IMR-90 (cell line): ENCODE data around the gene C12orf60. TPM values are rescaled to one million over a fixed set of nuclear protein-coding genes. Genes with fewer than 3 reads are reported as not detected.
A peak's percentile ranks its signal among the peaks of the same experiment; 100 is the strongest.

Source experiments
- ATAC-seq: fragments of 200-7000 bp; cut with Tn5 transposase; 2 replicates; pipeline ENCODE4 v1.9.1; 2020; ENCODE audit warnings: low read depth, mild to moderate bottlenecking, moderate library complexity
- BruUV-seq: library from RNA; stranded (reverse); fragments of 400-500 nt; replicated peaks from 2 replicates; lab custom pipeline; 2021; lab: Mats Ljungman, UMichigan
- CTCF ChIA-PET: fragments of 300-600 bp; formaldehyde crosslinking; extraction: SDS; loops from one replicate; lab custom pipeline; 2021; ENCODE audit warnings: antibody characterized with exemption; lab: Yijun Ruan, JAX
- POLR2A ChIA-PET: fragments of 300-600 bp; sonication (Branson Sonifier 250); formaldehyde crosslinking; loops from one replicate; lab custom pipeline; 2022; ENCODE audit warnings: antibody characterized with exemption; ENCODE audit not compliant: unreplicated experiment; lab: Charles Lee
- DNase-seq: peaks from one replicate; pipeline ENCODE4 v3.0.0; 2013
- H2AFZ ChIP-seq: replicated peaks from 2 replicates; pipeline ENCODE3; 2013; ENCODE audit warnings: low read length, mild to moderate bottlenecking; ENCODE audit not compliant: poor library complexity
- H2AK5ac ChIP-seq: 2 replicates; pipeline ENCODE4 v1.6.1; 2013; ENCODE audit warnings: low read depth, low read length, inconsistent platforms
- H2AK9ac ChIP-seq: replicated peaks from 2 replicates; pipeline ENCODE3; 2013; ENCODE audit warnings: mild to moderate bottlenecking, low read depth, low read length, moderate library complexity; ENCODE audit not compliant: poor library complexity
- H2BK120ac ChIP-seq: 2 replicates; pipeline ENCODE4 v1.6.1; 2013; ENCODE audit warnings: low read depth, low read length, inconsistent platforms
- H2BK15ac ChIP-seq: 3 replicates; pipeline ENCODE4 v1.6.1; 2013; ENCODE audit warnings: low read depth, low read length, inconsistent platforms
- H2BK20ac ChIP-seq: 2 replicates; pipeline ENCODE4 v1.6.1; 2013; ENCODE audit warnings: low read depth, mild to moderate bottlenecking, inconsistent platforms, low read length, moderate library complexity
- H2BK5ac ChIP-seq: 2 replicates; pipeline ENCODE4 v1.6.1; 2013; ENCODE audit warnings: mild to moderate bottlenecking, low read depth, low read length, inconsistent platforms; ENCODE audit not compliant: poor library complexity, severe bottlenecking
- H3K14ac ChIP-seq: replicated peaks from 2 replicates; pipeline ENCODE4 v1.6.1; 2013; ENCODE audit warnings: low read depth, low read length, inconsistent platforms
- H3K18ac ChIP-seq: 2 replicates; pipeline ENCODE4 v1.6.1; 2013; ENCODE audit warnings: low read depth, low read length, control low read depth
- H3K23ac ChIP-seq: 2 replicates; pipeline ENCODE4 v1.6.1; 2013; ENCODE audit warnings: low read depth, low read length, inconsistent platforms
- H3K27ac ChIP-seq: 2 replicates; pipeline ENCODE4 v1.5.1; 2013; ENCODE audit warnings: mild to moderate bottlenecking, control low read depth, low read length; ENCODE audit not compliant: insufficient read depth
- H3K27me3 ChIP-seq: 2 replicates; pipeline ENCODE4 v1.6.1; 2013; ENCODE audit warnings: low read length; ENCODE audit not compliant: control insufficient read depth, insufficient read depth
- H3K36me3 ChIP-seq: 2 replicates; pipeline ENCODE4 v1.6.1; 2013; ENCODE audit warnings: low read length, mixed read lengths; ENCODE audit not compliant: control insufficient read depth, insufficient read depth
- H3K4ac ChIP-seq: 2 replicates; pipeline ENCODE4 v1.6.1; 2013; ENCODE audit warnings: low read depth, low read length, inconsistent platforms
- H3K4me1 ChIP-seq: 2 replicates; pipeline ENCODE4 v1.6.1; 2013; ENCODE audit warnings: low read length, mixed read lengths; ENCODE audit not compliant: control insufficient read depth, insufficient read depth
- H3K4me2 ChIP-seq: 2 replicates; pipeline ENCODE4 v1.6.1; 2013; ENCODE audit warnings: low read depth, mild to moderate bottlenecking, control low read depth, low read length, moderate library complexity
- H3K4me3 ChIP-seq: 2 replicates; pipeline ENCODE4 v1.5.1; 2013; ENCODE audit warnings: low read depth, mild to moderate bottlenecking, control low read depth, low read length, moderate library complexity; ENCODE audit not compliant: insufficient read depth
- H3K56ac ChIP-seq: 2 replicates; pipeline ENCODE4 v1.6.1; 2013; ENCODE audit warnings: low read length, inconsistent platforms; ENCODE audit not compliant: insufficient read depth; ENCODE audit errors: extremely low read depth
- H3K79me1 ChIP-seq, 2 experiments: 2 replicates each; pipeline ENCODE4 v1.6.1; 2013; ENCODE audit warnings: low read length in 2 of 2, inconsistent platforms in 1 of 2, low read depth in 1 of 2
- H3K9ac ChIP-seq: 2 replicates; pipeline ENCODE4 v1.6.1; 2013; ENCODE audit warnings: low read depth, low read length, control low read depth
- H3K9me1 ChIP-seq: 2 replicates; pipeline ENCODE4 v1.6.1; 2013; ENCODE audit warnings: low read length, inconsistent platforms; ENCODE audit not compliant: insufficient read depth
- H3K9me3 ChIP-seq: 2 replicates; pipeline ENCODE4 v1.6.1; 2013; ENCODE audit warnings: low read length; ENCODE audit not compliant: control insufficient read depth, insufficient read depth
- H4K20me1 ChIP-seq: 2 replicates; pipeline ENCODE4 v1.6.1; 2013; ENCODE audit warnings: low read length, inconsistent platforms; ENCODE audit not compliant: insufficient read depth
- H4K5ac ChIP-seq: 2 replicates; pipeline ENCODE4 v1.6.1; 2013; ENCODE audit warnings: mild to moderate bottlenecking, low read depth, low read length, control low read depth
- H4K8ac ChIP-seq, 2 experiments: 2 replicates each; pipeline ENCODE4 v1.6.1; 2013; ENCODE audit warnings: low read depth in 2 of 2, low read length in 2 of 2, control low read depth in 1 of 2, inconsistent platforms in 1 of 2
- H4K91ac ChIP-seq: 2 replicates; pipeline ENCODE4 v1.6.1; 2013; ENCODE audit warnings: low read depth, low read length, inconsistent platforms; ENCODE audit not compliant: insufficient read depth
- BHLHE40 ChIP-seq: fragments of 150-350 bp; IDR thresholded peaks from 2 replicates; pipeline ENCODE4 v1.6.1; 2016; ENCODE audit warnings: mild to moderate bottlenecking, low read depth, low read length
- CEBPB ChIP-seq: IDR thresholded peaks from 2 replicates; pipeline ENCODE4 v1.6.1; 2012; ENCODE audit warnings: low read depth, low read length, improper control_type of control experiment
- CHD1 ChIP-seq: IDR thresholded peaks from 2 replicates; pipeline ENCODE4 v1.6.1; 2012; ENCODE audit warnings: low read depth, low read length, improper control_type of control experiment
- FOS ChIP-seq: fragments of 150-350 bp; IDR thresholded peaks from 2 replicates; pipeline ENCODE4 v1.6.1; 2016; ENCODE audit warnings: low read depth, low read length
- MAFK ChIP-seq: IDR thresholded peaks from 2 replicates; pipeline ENCODE4 v1.6.1; 2012; ENCODE audit warnings: low read depth, low read length, improper control_type of control experiment
- MAZ ChIP-seq: IDR thresholded peaks from 2 replicates; pipeline ENCODE4 v1.6.1; 2012; ENCODE audit warnings: low read depth, mild to moderate bottlenecking, low read length, improper control_type of control experiment, moderate library complexity, borderline replicate concordance
- MXI1 ChIP-seq: IDR thresholded peaks from 2 replicates; pipeline ENCODE4 v1.6.1; 2012; ENCODE audit warnings: low read depth, mild to moderate bottlenecking, low read length, moderate library complexity, borderline replicate concordance
- NFE2L2 ChIP-seq: fragments of 150-350 bp; IDR thresholded peaks from 2 replicates; pipeline ENCODE4 v1.6.1; 2016; ENCODE audit warnings: low read depth, mild to moderate bottlenecking, low read length
- POLR2A ChIP-seq: IDR thresholded peaks from 2 replicates; pipeline ENCODE4 v1.6.1; 2012; ENCODE audit warnings: mild to moderate bottlenecking, low read depth, low read length
- RAD21 ChIP-seq: IDR thresholded peaks from 2 replicates; pipeline ENCODE4 v1.6.1; 2012; ENCODE audit warnings: low read length, improper control_type of control experiment
- RCOR1 ChIP-seq: IDR thresholded peaks from 2 replicates; pipeline ENCODE4 v1.6.1; 2012; ENCODE audit warnings: mild to moderate bottlenecking, low read length, improper control_type of control experiment; ENCODE audit not compliant: insufficient replicate concordance
- RFX5 ChIP-seq: IDR thresholded peaks from 2 replicates; pipeline ENCODE4 v1.8.0; 2012; ENCODE audit warnings: low read depth, mild to moderate bottlenecking, low read length, moderate library complexity
- SMC3 ChIP-seq: fragments of 150-350 bp; IDR thresholded peaks from 2 replicates; pipeline ENCODE4 v1.6.1; 2016; ENCODE audit warnings: low read depth, mild to moderate bottlenecking, antibody characterized with exemption, low read length, moderate library complexity
- WGBS, 2 experiments: methylation state at CpG; one replicate each; pipeline versions ENCODE4 v1.1.5 to v1.1.7; 2013; ENCODE audit warnings: missing lambda C conversion rate in 2 of 2; ENCODE audit not compliant: insufficient read length in 1 of 2; ENCODE audit errors: extremely low coverage in 2 of 2; 5-methylcytosine and 5-hydroxymethylcytosine counted together
- dilution Hi-C: fragments of 300-500 bp; cut with HindIII; formaldehyde crosslinking; loops from one replicate; pipeline ENCODE4 v1.14.3; 2018; ENCODE audit warnings: low sequenced_read_pairs; ENCODE audit not compliant: unreplicated experiment
- in situ Hi-C: fragments of 300-500 bp; cut with MboI; formaldehyde crosslinking; loops from 3 replicates; pipeline ENCODE4 v1.14.3; 2019; ENCODE audit warnings: low sequenced_read_pairs, inconsistent platforms, mixed read lengths
- intact Hi-C: fragments of 100-400 bp; cut with micrococcal nuclease; formaldehyde crosslinking; loops from 2 replicates; pipeline ENCODE4 v1.10.0; 2022
- polyA plus RNA-seq, 3 experiments: library from polyadenylated mRNA; depleted of rRNA; stranded (reverse); fragments of >200 nt; gene quantifications; 2 replicates each; pipeline ENCODE4 v1.2.3, GENCODE V29; 2012; ENCODE audit warnings: low replicate concordance in 1 of 3
- total RNA-seq: library from RNA; depleted of rRNA; stranded (reverse); fragments of >200 nt; gene quantifications from 2 replicates; pipeline ENCODE4 v1.2.3, GENCODE V29; 2012
- TF ChIP-seq, protein P1 (sequence below): conservative IDR thresholded peaks from 2 replicates; pipeline ENCODE4 v1.5.1; 2012; ENCODE audit warnings: mild to moderate bottlenecking, low read depth, low read length, improper control_type of control experiment
- TF ChIP-seq, protein P2 (sequence below): fragments of 150-350 bp; IDR thresholded peaks from 2 replicates; pipeline ENCODE4 v1.6.1; 2016; ENCODE audit warnings: low read depth, mild to moderate bottlenecking, low read length, moderate library complexity, borderline replicate concordance

The C12orf60 gene
- total and polyA plus RNA-seq, 2 of the 4 experiments (the other 2 are of a cell fraction) = 1.1 TPM

GRCh38 chr12:14780859-14781258 lies 22.6 kb upstream of the C12orf60 start:
- peak overlapping the region; percentile 79 for H2AFZ ChIP-seq
- H2BK120ac ChIP-seq = 0 out of 2 replicates have a peak overlapping the region, but pooled peaks have one; percentile 13
- peaks cover 8% of the 10 kb centered on the region for H3K4me1 ChIP-seq
- peaks cover 6% of the 10 kb centered on the region; the same call in 1 of the 2 replicates for H3K9me1 ChIP-seq
- intact Hi-C loops (no loop called here), in situ Hi-C loops (loop anchor here (25.0 kb wide), 2 partner anchors 394 to 1106 kb away; partner anchors contain the start of gene STRAP), dilution Hi-C loops (no loop called here)
- H2BK20ac ChIP-seq = no peak overlapping the region
- no TSS peak for BruUV-seq
- H4K5ac ChIP-seq = peak overlapping the region; percentile 31
- no peak overlapping the region for H3K23ac ChIP-seq
- no CpG with 5 or more reads among the region's 3 CpGs for WGBS, 2 experiments
- ChIA-PET POLR2A (interaction anchor here (0.5 to 0.8 kb wide), 2 partner anchors 9 to 1962 kb away, joined by 3 read pairs; a partner anchor contains a TSS), CTCF (no interaction called here)
- H3K27ac ChIP-seq = no peak overlapping the region
- no peak overlapping the region for H3K56ac ChIP-seq
- H4K20me1 ChIP-seq = no peaks in the 10 kb centered on the region
- no peak overlapping the region for H2AK5ac ChIP-seq
- no peak for TF ChIP-seq RCOR1
- TF ChIP-seq SMC3 = no peak
- no peak for TF ChIP-seq MAZ
- TF ChIP-seq RAD21 = no peak
- TF ChIP-seq RFX5 = no peak
- no peak for TF ChIP-seq CHD1
- no peak for TF ChIP-seq NFE2L2
- TF ChIP-seq CEBPB = no peak
- TF ChIP-seq POLR2A = no peak
- TF ChIP-seq BHLHE40 = no peak
- TF ChIP-seq MXI1 = no peak
- TF ChIP-seq FOS = no peak
- TF ChIP-seq MAFK = no peak
- TF ChIP-seq, protein P1, sequence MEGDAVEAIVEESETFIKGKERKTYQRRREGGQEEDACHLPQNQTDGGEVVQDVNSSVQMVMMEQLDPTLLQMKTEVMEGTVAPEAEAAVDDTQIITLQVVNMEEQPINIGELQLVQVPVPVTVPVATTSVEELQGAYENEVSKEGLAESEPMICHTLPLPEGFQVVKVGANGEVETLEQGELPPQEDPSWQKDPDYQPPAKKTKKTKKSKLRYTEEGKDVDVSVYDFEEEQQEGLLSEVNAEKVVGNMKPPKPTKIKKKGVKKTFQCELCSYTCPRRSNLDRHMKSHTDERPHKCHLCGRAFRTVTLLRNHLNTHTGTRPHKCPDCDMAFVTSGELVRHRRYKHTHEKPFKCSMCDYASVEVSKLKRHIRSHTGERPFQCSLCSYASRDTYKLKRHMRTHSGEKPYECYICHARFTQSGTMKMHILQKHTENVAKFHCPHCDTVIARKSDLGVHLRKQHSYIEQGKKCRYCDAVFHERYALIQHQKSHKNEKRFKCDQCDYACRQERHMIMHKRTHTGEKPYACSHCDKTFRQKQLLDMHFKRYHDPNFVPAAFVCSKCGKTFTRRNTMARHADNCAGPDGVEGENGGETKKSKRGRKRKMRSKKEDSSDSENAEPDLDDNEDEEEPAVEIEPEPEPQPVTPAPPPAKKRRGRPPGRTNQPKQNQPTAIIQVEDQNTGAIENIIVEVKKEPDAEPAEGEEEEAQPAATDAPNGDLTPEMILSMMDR = no peak
- TF ChIP-seq, protein P2, sequence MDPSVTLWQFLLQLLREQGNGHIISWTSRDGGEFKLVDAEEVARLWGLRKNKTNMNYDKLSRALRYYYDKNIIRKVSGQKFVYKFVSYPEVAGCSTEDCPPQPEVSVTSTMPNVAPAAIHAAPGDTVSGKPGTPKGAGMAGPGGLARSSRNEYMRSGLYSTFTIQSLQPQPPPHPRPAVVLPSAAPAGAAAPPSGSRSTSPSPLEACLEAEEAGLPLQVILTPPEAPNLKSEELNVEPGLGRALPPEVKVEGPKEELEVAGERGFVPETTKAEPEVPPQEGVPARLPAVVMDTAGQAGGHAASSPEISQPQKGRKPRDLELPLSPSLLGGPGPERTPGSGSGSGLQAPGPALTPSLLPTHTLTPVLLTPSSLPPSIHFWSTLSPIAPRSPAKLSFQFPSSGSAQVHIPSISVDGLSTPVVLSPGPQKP = no peak
- peak overlapping the region; percentile 29 to 85; a peak in 3 of 4 replicates for H4K8ac ChIP-seq
- no peak overlapping the region for H2AK9ac ChIP-seq
- H3K4ac ChIP-seq = no peak overlapping the region
- H3K4me3 ChIP-seq = no peak overlapping the region; the same call in 1 of the 2 replicates
- no peak overlapping the region for H3K9ac ChIP-seq
- no peaks in the 10 kb centered on the region for H3K9me3 ChIP-seq
- peak overlapping the region; percentile 46; the same call in 1 of the 2 replicates for H3K18ac ChIP-seq
- ATAC-seq = peak; percentile 40; the same call in 1 of the 2 replicates
- H3K79me1 ChIP-seq = peaks cover 3 to 13% of the 10 kb centered on the region in 2 experiments; a peak in 2 of 4 replicates
- 0 out of 2 replicates have a peak overlapping the region, but pooled peaks have one; percentile 2 for H3K14ac ChIP-seq
- no peak overlapping the region for H4K91ac ChIP-seq
- no peak overlapping the region for H2BK15ac ChIP-seq
- H2BK5ac ChIP-seq = no peak overlapping the region
- H3K27me3 ChIP-seq = no peaks in the 10 kb centered on the region
- no peaks in the 10 kb centered on the region for H3K36me3 ChIP-seq
- DNase-seq = no peak
- peak overlapping the region; percentile 69 for H3K4me2 ChIP-seq
